Progenitor cell of endocrine pancreas (in vitro differentiated cells): ENCODE results near the gene TCF20. TPM values are rescaled to one million over a fixed set of nuclear protein-coding genes. Genes with fewer than 3 reads are reported as not detected.

ENCODE experiments used
- DNase-seq: peaks from one replicate; pipeline ENCODE4 v3.0.0; 2021; ENCODE audit warnings: low spot score; ENCODE audit not compliant: unreplicated experiment
- H3K27ac Mint-ChIP-seq: 2 replicates; pipeline ENCODE4 v1.8.0; 2021; ENCODE audit warnings: mild to moderate bottlenecking, moderate library complexity, mixed read lengths
- H3K27me3 Mint-ChIP-seq: 2 replicates; pipeline ENCODE4 v1.8.0; 2021; ENCODE audit warnings: mixed read lengths
- H3K36me3 Mint-ChIP-seq: 2 replicates; pipeline ENCODE4 v1.8.0; 2022; ENCODE audit warnings: mixed read lengths; ENCODE audit not compliant: insufficient read depth
- H3K4me1 Mint-ChIP-seq: 2 replicates; pipeline ENCODE4 v1.8.0; 2021; ENCODE audit warnings: low read depth, mixed read lengths
- H3K4me3 Mint-ChIP-seq: 2 replicates; pipeline ENCODE4 v1.8.0; 2021; ENCODE audit warnings: low read depth, mild to moderate bottlenecking, moderate library complexity, mixed read lengths
- H3K9me3 Mint-ChIP-seq: 2 replicates; pipeline ENCODE4 v1.8.0; 2021; ENCODE audit warnings: low read depth, mixed read lengths
- CTCF ChIP-seq: fragments of 200-600 bp; sonication (generic); IDR thresholded peaks from one replicate; pipeline ENCODE4 v1.5.0; 2021; ENCODE audit warnings: antibody characterized with exemption, mild to moderate bottlenecking; ENCODE audit not compliant: unreplicated experiment
- total RNA-seq: library from RNA; stranded (reverse); gene quantifications from 2 replicates; pipeline ENCODE4 v1.2.1, GENCODE V29; 2021

TCF20 gene
- total RNA-seq, 1 donor from 2014 or later, result 68.5 TPM

- H3K9me3 Mint-ChIP-seq, result no peaks in the 10 kb centered on the region
- H3K36me3 Mint-ChIP-seq, result no peaks in the 10 kb centered on the region
- no peak for TF ChIP-seq CTCF
- H3K4me3 Mint-ChIP-seq, result peak overlapping the region; percentile 34
- H3K27ac Mint-ChIP-seq, result no peak overlapping the region
- H3K4me1 Mint-ChIP-seq, result peaks cover 4% of the 10 kb centered on the region
- H3K27me3 Mint-ChIP-seq, result peaks cover 63% of the 10 kb centered on the region
- no peak for DNase-seq
These were observed 12.5 kb upstream of the TCF20 start for GRCh38 chr22:42282943-42283277.

GRCh38 chr22:42282252-42282942 lies 11.9 kb upstream of the TCF20 start:
- peak overlapping the region; percentile 34 for H3K4me3 Mint-ChIP-seq
- H3K4me1 Mint-ChIP-seq, result peaks cover 4% of the 10 kb centered on the region
- no peak for TF ChIP-seq CTCF
- no peaks in the 10 kb centered on the region for H3K9me3 Mint-ChIP-seq
- H3K27ac Mint-ChIP-seq, result no peak overlapping the region
- no peak for DNase-seq
- H3K27me3 Mint-ChIP-seq, result peaks cover 60% of the 10 kb centered on the region
- H3K36me3 Mint-ChIP-seq, result no peaks in the 10 kb centered on the region

- H3K36me3 Mint-ChIP-seq, result peaks cover 5% of the 10 kb centered on the region
- H3K27ac Mint-ChIP-seq, result no peak overlapping the region
- DNase-seq, result no peak
- H3K4me1 Mint-ChIP-seq, result peaks cover 4% of the 10 kb centered on the region
- no peaks in the 10 kb centered on the region for H3K9me3 Mint-ChIP-seq
- no peak for TF ChIP-seq CTCF
- no peak overlapping the region for H3K4me3 Mint-ChIP-seq
- H3K27me3 Mint-ChIP-seq, result peaks cover 62% of the 10 kb centered on the region
These were observed 11.3 kb upstream of the TCF20 start for GRCh38 chr22:42281706-42282251.

- TF ChIP-seq CTCF, result no peak
- peaks cover 4% of the 10 kb centered on the region for H3K4me1 Mint-ChIP-seq
- H3K27ac Mint-ChIP-seq, result no peak overlapping the region
- H3K4me3 Mint-ChIP-seq, result no peak overlapping the region
- peaks cover 5% of the 10 kb centered on the region for H3K36me3 Mint-ChIP-seq
- H3K9me3 Mint-ChIP-seq, result no peaks in the 10 kb centered on the region
- no peak for DNase-seq
- H3K27me3 Mint-ChIP-seq, result peaks cover 57% of the 10 kb centered on the region
These were observed 10.8 kb upstream of the TCF20 start for GRCh38 chr22:42281284-42281683.

- H3K27me3 Mint-ChIP-seq, result peaks cover 52% of the 10 kb centered on the region
These were observed 10.4 kb upstream of the TCF20 start for GRCh38 chr22:42280836-42281235.

More at GRCh38 chr22:42280836-42281235, 10.4 kb upstream of the TCF20 start:
- Mint-ChIP-seq H3K4me3 (no peak overlapping the region), H3K9me3 (no peaks in the 10 kb centered on the region), H3K4me1 (peaks cover 4% of the 10 kb centered on the region), H3K36me3 (peaks cover 5% of the 10 kb centered on the region), H3K27ac (no peak overlapping the region)
- no peak for TF ChIP-seq CTCF
- no peak for DNase-seq
